GM23248 (cell line): ENCODE results near the gene TUBB2B.

Source experiments
- EZH2 ChIP-seq: fragments of 200-600 bp; sonication (generic); IDR thresholded peaks from 2 replicates; pipeline ENCODE4 v1.6.1; 2018; ENCODE audit warnings: antibody characterized with exemption, mild to moderate bottlenecking; ENCODE audit not compliant: insufficient read depth, poor library complexity, severe bottlenecking
- EZH2phosphoT487 ChIP-seq: fragments of 200-600 bp; sonication (generic); IDR thresholded peaks from 2 replicates; pipeline ENCODE4 v1.6.1; 2018; ENCODE audit warnings: antibody characterized with exemption, moderate library complexity, mild to moderate bottlenecking, low read depth; ENCODE audit not compliant: insufficient read depth

- TF ChIP-seq EZH2 (no peak), EZH2phosphoT487 (no peak)
These were observed 10.6 kb upstream of the TUBB2B start for GRCh38 chr6:3237761-3238662.
